SK-N-SH treated with all-trans-retinoic acid at 6 μM for 48 hours (cell line): ENCODE results near the gene VIT.

ENCODE experiments used
- CREB5 ChIP-seq: fragments of 250-450 bp; sonication (Bioruptor Pico); IDR thresholded peaks from 2 replicates; pipeline ENCODE4 v1.5.1; 2020; ENCODE audit warnings: low read depth, mild to moderate bottlenecking, moderate library complexity
- PATZ1 ChIP-seq: fragments of 250-450 bp; sonication (Bioruptor Pico); IDR thresholded peaks from 2 replicates; pipeline ENCODE4 v1.8.0; 2020; ENCODE audit warnings: mild to moderate bottlenecking, moderate library complexity, borderline replicate concordance
- POU6F1 ChIP-seq: fragments of 250-450 bp; sonication (Bioruptor Pico); IDR thresholded peaks from 2 replicates; pipeline ENCODE4 v1.8.0; 2021; ENCODE audit warnings: low read depth, mild to moderate bottlenecking, moderate library complexity, borderline replicate concordance
- TCF4 ChIP-seq: fragments of 250-450 bp; sonication (Bioruptor Pico); IDR thresholded peaks from 2 replicates; pipeline ENCODE4 v1.8.0; 2021; ENCODE audit warnings: mild to moderate bottlenecking, moderate library complexity, borderline replicate concordance
- ZC3H10 ChIP-seq: fragments of 250-450 bp; sonication (Bioruptor Pico); IDR thresholded peaks from 2 replicates; pipeline ENCODE4 v1.5.1; 2021; ENCODE audit warnings: mild to moderate bottlenecking, moderate library complexity
- ZFP3 ChIP-seq: fragments of 250-450 bp; sonication (Bioruptor Pico); IDR thresholded peaks from 2 replicates; pipeline ENCODE4 v1.5.0; 2020; ENCODE audit warnings: mild to moderate bottlenecking, moderate library complexity
- ZNF565 ChIP-seq: fragments of 450-650 bp; formaldehyde crosslinking; conservative IDR thresholded peaks from 2 replicates; pipeline ENCODE4 v1.5.0; 2020; ENCODE audit warnings: low read depth, mild to moderate bottlenecking, moderate library complexity

GRCh38 chr2:36743954-36744353, 47.4 kb downstream of the VIT start:
- no peak for TF ChIP-seq ZNF565 (CRISPR knock-in tag)
- no peak for TF ChIP-seq POU6F1 (CRISPR knock-in tag)
- TF ChIP-seq PATZ1 (CRISPR knock-in tag), result no peak
- TF ChIP-seq ZFP3 (CRISPR knock-in tag), result no peak
- TF ChIP-seq ZC3H10 (CRISPR knock-in tag), result no peak
- TF ChIP-seq TCF4 (CRISPR knock-in tag), result no peak
- no peak for TF ChIP-seq CREB5 (CRISPR knock-in tag)
